ENCODE results near the gene PCSK9. TPM values are rescaled to one million over a fixed set of nuclear protein-coding genes. Genes with fewer than 3 reads are reported as not detected.

The PCSK9 gene
- total RNA-seq, 1 donor from 2014 or later: 1.4 TPM

Other genes starting within 250 kb of the PCSK9 start
- not detected in 2 replicates for gene TTC22, start 238.2 kb upstream of the PCSK9 start, total RNA-seq
- gene DHCR24, start 152.4 kb upstream of the PCSK9 start, total RNA-seq: 116 and 168 TPM in 2 replicates
- not detected in 2 replicates for gene TMEM61, start 58.9 kb upstream of the PCSK9 start, total RNA-seq
- gene BSND, start 40.6 kb upstream of the PCSK9 start, total RNA-seq: not detected in 2 replicates
- gene USP24, start 175.8 kb downstream of the PCSK9 start, total RNA-seq: 22.9 and 30.8 TPM in 2 replicates